ENCODE measurements around the gene RCAN2.

The RCAN2 gene

GRCh38 chr6:46491628-46492547, 639 bp upstream of the RCAN2 start:
- DNase-seq = no peak

GRCh38 chr6:46490425-46491200, 636 bp downstream of the RCAN2 start:
- no peak for DNase-seq

GRCh38 chr6:46486181-46486580, 5.1 kb downstream of the RCAN2 start:
- DNase-seq = no peak

- DNase-seq = no peak
Measured at GRCh38 chr6:46484081-46484820, 7.0 kb downstream of the RCAN2 start.

- DNase-seq = no peak
Measured at GRCh38 chr6:46476301-46476700, 14.9 kb downstream of the RCAN2 start.

GRCh38 chr6:46473881-46474280, 17.4 kb downstream of the RCAN2 start:
- no peak for DNase-seq

GRCh38 chr6:46472243-46472642, 19.0 kb downstream of the RCAN2 start:
- DNase-seq = no peak

GRCh38 chr6:46469021-46469420, 22.2 kb downstream of the RCAN2 start:
- DNase-seq = no peak

GRCh38 chr6:46468403-46469010, 22.7 kb downstream of the RCAN2 start:
- no peak for DNase-seq

GRCh38 chr6:46466570-46466969, 24.7 kb downstream of the RCAN2 start:
- DNase-seq = no peak

GRCh38 chr6:46465294-46466165, 25.7 kb downstream of the RCAN2 start:
- DNase-seq = no peak

GRCh38 chr6:46456297-46456696, 35.0 kb downstream of the RCAN2 start:
- DNase-seq = no peak

- no peak for DNase-seq
Measured at GRCh38 chr6:46454691-46455090, 36.6 kb downstream of the RCAN2 start.

- no peak for DNase-seq
Measured at GRCh38 chr6:46453741-46454316, 37.4 kb downstream of the RCAN2 start.

GRCh38 chr6:46453216-46453615, 38.0 kb downstream of the RCAN2 start:
- DNase-seq = no peak

- no peak for DNase-seq
Measured at GRCh38 chr6:46452312-46452917, 38.8 kb downstream of the RCAN2 start.

GRCh38 chr6:46451343-46451742, 39.9 kb downstream of the RCAN2 start:
- DNase-seq = no peak

- no peak for DNase-seq
Measured at GRCh38 chr6:46444772-46445454, 46.3 kb downstream of the RCAN2 start.

GRCh38 chr6:46443623-46444022, 47.6 kb downstream of the RCAN2 start:
- no peak for DNase-seq

GRCh38 chr6:46440641-46441040, 50.6 kb downstream of the RCAN2 start:
- DNase-seq = no peak
